K562 (cell line): Measurements from ENCODE around the gene NEURL2. TPM values are rescaled to one million over a fixed set of nuclear protein-coding genes. Genes with fewer than 3 reads are reported as not detected.
A peak's percentile ranks its signal among the peaks of the same experiment; 100 is the strongest.

ENCODE experiments used
- ARHGAP35 ChIP-seq: fragments of 450-650 bp; IDR thresholded peaks from 2 replicates; pipeline ENCODE4 v1.6.1; 2018; ENCODE audit not compliant: partially characterized antibody
- CEBPG ChIP-seq, 3 experiments: fragments of 200-800 bp in 1 of 3; sonication (Bioruptor generic) in 1 of 3; sonication (generic) in 1 of 3; formaldehyde crosslinking in 1 of 3; IDR thresholded peaks in 2 of 3; conservative IDR thresholded peaks in 1 of 3; 2 replicates each; pipeline versions ENCODE4 v1.6.1 to v1.8.0; 2016 to 2022; ENCODE audit warnings: missing compliant biosample characterization in 2 of 3, missing genetic modification characterization in 2 of 3, mild to moderate bottlenecking in 1 of 3, missing genetic modification reagents in 1 of 3
- CEBPZ ChIP-seq: fragments of 150-350 bp; IDR thresholded peaks from 2 replicates; pipeline ENCODE4 v1.6.1; 2014; ENCODE audit warnings: low read depth, mild to moderate bottlenecking, low read length, borderline replicate concordance
- E2F6 ChIP-seq, 2 experiments: IDR thresholded peaks; 2 replicates each; pipeline ENCODE4 v1.6.1; 2011; ENCODE audit warnings: borderline replicate concordance in 1 of 2, control low read depth in 1 of 2, low read depth in 1 of 2, low read length in 1 of 2, mild to moderate bottlenecking in 1 of 2, mixed read lengths in 1 of 2, moderate library complexity in 1 of 2; ENCODE audit not compliant: insufficient read depth in 1 of 2, insufficient read length in 1 of 2, poor library complexity in 1 of 2, severe bottlenecking in 1 of 2; ENCODE audit errors: extremely low read depth in 1 of 2
- GABPB2 ChIP-seq: fragments of 250-450 bp; sonication (Bioruptor Pico); conservative IDR thresholded peaks from 2 replicates; pipeline ENCODE4 v1.5.1; 2021; ENCODE audit warnings: mild to moderate bottlenecking
- GTF2B ChIP-seq: IDR thresholded peaks from 2 replicates; pipeline ENCODE4 v1.6.1; 2011; ENCODE audit not compliant: insufficient read length; ENCODE audit errors: extremely low read depth
- GTF3C2 ChIP-seq: IDR thresholded peaks from 3 replicates; pipeline ENCODE4 v1.6.1; 2011; ENCODE audit warnings: borderline replicate concordance, mild to moderate bottlenecking, moderate library complexity; ENCODE audit not compliant: insufficient read length; ENCODE audit errors: extremely low read depth
- HDAC8 ChIP-seq: fragments of 450-650 bp; IDR thresholded peaks from 2 replicates; pipeline ENCODE4 v1.6.1; 2016; ENCODE audit warnings: mild to moderate bottlenecking, missing genetic modification characterization, moderate library complexity, missing compliant biosample characterization
- HNRNPH1 ChIP-seq: fragments of 200-400 bp; formaldehyde crosslinking; optimal IDR thresholded peaks from 2 replicates; pipeline ENCODE3; 2017; ENCODE audit warnings: low read depth, mild to moderate bottlenecking, low read length, moderate library complexity
- L3MBTL2 ChIP-seq: fragments of 450-650 bp; IDR thresholded peaks from 2 replicates; pipeline ENCODE4 v1.6.1; 2016; ENCODE audit warnings: mild to moderate bottlenecking, moderate library complexity
- PBX2 ChIP-seq, 2 experiments: IDR thresholded peaks in 1 of 2; conservative IDR thresholded peaks in 1 of 2; 2 replicates each; pipeline ENCODE4 v1.6.1; 2016; ENCODE audit warnings: low read depth in 2 of 2, mild to moderate bottlenecking in 1 of 2, missing compliant biosample characterization in 1 of 2, missing genetic modification characterization in 1 of 2, moderate library complexity in 1 of 2
- polyA plus RNA-seq, 8 experiments: library from polyadenylated mRNA; depleted of rRNA in 4 of 8; stranded (reverse) in 5 of 8; unstranded in 3 of 8; fragments of >200 nt; fragmentation: Nextera tagmentation in 2 of 8; fragmentation: Illumina TruSeq in 1 of 8; extraction: Ambion mirVana in 2 of 8; extraction: Trizol in 1 of 8; gene quantifications; 2 replicates each; pipeline versions ENCODE4 v1.2.1 to v1.2.3, GENCODE V29; 2011 to 2014; ENCODE audit warnings: inconsistent platforms in 1 of 8, missing spikeins in 1 of 8
- total RNA-seq, 7 experiments: library from RNA; depleted of rRNA in 6 of 7; stranded (reverse); fragments of >200 nt in 6 of 7; fragmentation: Illumina TruSeq in 2 of 7; extraction: Trizol in 2 of 7; gene quantifications; 2 replicates each; pipeline versions ENCODE4 v1.2.1 to v1.2.3, GENCODE V29; 2011 to 2021; ENCODE audit warnings: low replicate concordance in 1 of 7

The NEURL2 gene
- total and polyA plus RNA-seq, 9 of the 15 experiments (the other 6 are each of a cell fraction or from before 2014, with no cell fraction given) = 0.22 to 1.9 (median 0.50) TPM; not detected in 1

- TF ChIP-seq PBX2 (CRISPR knock-in tag; IDR thresholded peaks at IDR 0.05; ENCODE audit: low read depth) (peak; percentile 100), PBX2 (tag; conservative IDR thresholded peaks at IDR 0.05; ENCODE audit: low read depth) (peak; percentile 100), L3MBTL2 (peak; percentile 63), GTF2B (no peak), GTF3C2 (no peak), HDAC8 (tag) (no peak), ARHGAP35 (no peak), E2F6 (IDR thresholded peaks at IDR 0.05; ENCODE audit: borderline replicate concordance in 1 of 2, extremely low read depth in 1 of 2, insufficient read depth in 1 of 2, insufficient read length in 1 of 2, low read depth in 1 of 2, low read length in 1 of 2, poor library complexity in 1 of 2, severe bottlenecking in 1 of 2) (no peak), GABPB2 (no peak), HNRNPH1 (no peak), CEBPG (CRISPR knock-in tag; IDR thresholded peaks at IDR 0.05) (no peak), CEBPG (tag; conservative IDR thresholded peaks at IDR 0.05 in 1 of 2, IDR thresholded peaks at IDR 0.05 in 1 of 2) (no peak), CEBPZ (peak; percentile 100)
Observed at GRCh38 chr20:45857114-45857881, 33.7 kb downstream of the NEURL2 start, which contains the start of the genes ACOT8 and ZSWIM3 (continued).
